Heart right ventricle (tissue), 16 donors: Measurements from ENCODE around the gene RLN3. TPM values are rescaled to one million over a fixed set of nuclear protein-coding genes. Genes with fewer than 3 reads are reported as not detected.

Experiments used
- ATAC-seq, 8 donors: fragments of 200-7000 bp; cut with Tn5 transposase; one replicate each; pipeline ENCODE4 v1.9.1; 2020; ENCODE audit warnings: mild to moderate bottlenecking in 8 of 8, moderate library complexity in 8 of 8, moderate number of reproducible peaks in 1 of 8
- DNase-seq, 2 donors: peaks; one replicate each; pipeline ENCODE4 v3.0.0-alpha.2; 2020
- H3K27ac ChIP-seq, 10 donors: fragments of 200-600 bp; sonication (generic) in 2 of 10; one replicate each; pipeline versions ENCODE4 v1.5.0 to v1.8.0; 2020 to 2022; ENCODE audit warnings: mild to moderate bottlenecking in 3 of 10
- H3K27me3 ChIP-seq, 7 donors: fragments of 200-600 bp; one replicate each; pipeline ENCODE4 v1.8.0; 2021 to 2022; ENCODE audit warnings: mild to moderate bottlenecking in 2 of 7
- H3K36me3 ChIP-seq, 9 donors: fragments of 200-600 bp; sonication (generic) in 1 of 9; one replicate each; pipeline versions ENCODE4 v1.5.0 to v1.8.0; 2020 to 2022; ENCODE audit warnings: mild to moderate bottlenecking in 2 of 9
- H3K4me1 ChIP-seq, 9 donors: fragments of 200-600 bp; sonication (generic) in 1 of 9; one replicate each; pipeline versions ENCODE4 v1.5.0 to v1.8.0; 2020 to 2022; ENCODE audit warnings: mild to moderate bottlenecking in 4 of 9
- H3K4me3 ChIP-seq, 10 donors: fragments of 200-600 bp; sonication (generic) in 2 of 10; one replicate each; pipeline versions ENCODE4 v1.5.0 to v1.8.0; 2020 to 2022; ENCODE audit warnings: mild to moderate bottlenecking in 7 of 10, moderate library complexity in 2 of 10
- H3K9me3 ChIP-seq, 11 donors: fragments of 200-600 bp in 10 of 11; sonication (generic) in 2 of 11; one replicate each; pipeline versions ENCODE4 v1.5.0 to v1.8.0; 2013 to 2022; ENCODE audit warnings: mild to moderate bottlenecking in 2 of 11, control low read depth in 1 of 11, moderate library complexity in 1 of 11
- WGBS, 2 donors: extraction: QIAGEN DNeasy Blood & Tissue Kit; methylation state at CpG; one replicate each; pipeline ENCODE4 v1.1.7; 2013; ENCODE audit warnings: inconsistent platforms in 1 of 2; 5-methylcytosine and 5-hydroxymethylcytosine counted together
- intact Hi-C, 10 donors: fragments of 100-400 bp; cut with DNase I; formaldehyde crosslinking; loops; one replicate each; pipeline versions ENCODE4 v1.11.1 to v1.14.2; 2022
- polyA plus RNA-seq, 2 donors: library from polyadenylated mRNA; stranded (reverse); fragments of 200-250 nt; gene quantifications; one replicate each; pipeline ENCODE4 v1.2.3, GENCODE V29; 2013
- total RNA-seq, 10 donors: library from RNA; stranded (reverse); fragmentation: NEBNext Ultra II Directional in 3 of 10; extraction: Animal tissue kit (Norgen Biotek cat#: 25700) in 3 of 10; gene quantifications; one replicate each; pipeline versions ENCODE4 v1.2.1 to v1.2.4, GENCODE V29; 2021 to 2023
- TF ChIP-seq, protein P1 (sequence below), 9 donors: fragments of 200-600 bp; sonication (generic) in 2 of 9; IDR thresholded peaks; one replicate each; pipeline versions ENCODE4 v1.5.0 to v1.8.0; 2021 to 2022; ENCODE audit warnings: antibody characterized with exemption in 9 of 9, mild to moderate bottlenecking in 5 of 9, moderate library complexity in 1 of 9
- donor health status: Arrhythmogenic right ventricular cardiomyopathy.
- donor health status: ischemic (EF 13 %, LVEDD 7.1; RV severe dilation, severe dysfunction).
- donor health status: healthy with polysubstance abuse.
- donor health status: DM: no; HTN: yes; CAD: no.
- donor health status: DM: no; HTN: no; CAD: no.
- donor health status: ischemic (EF 25% LVEDD 6.9; RV normal size, moderate dysfunction).
- donor health status: ischemic (EF 25% LVEDD 5.7; RV mildly dilated, moderate dysfunction).
- donor health status: healthy.
- donor health status: DM: yes; HTN: yes; CAD: no.
- donor health status: Ischemic cardiomyopathy.
- donor health status: ischemic (EF 35%, LVEDD 5.7; RV mildly dilated, moderate dysfunction).
- donor health status: nonischemic (EF 11% LVEDD 7.7; RV severe dilation, severe dysfunction).
- donor health status: DM: yes; HTN: yes; CAD: no.
- donor health status: PGD.
- donor health status: ischemic (EF 29% LVEDD 5.4; RV normal size, mild dysfunction).
- donor health status: nonischemic (EF 23%, LVEDD 6.1; RV moderate dilation, normal function).

RLN3 gene
- total and polyA plus RNA-seq, 12 donors = not detected

DNA sequence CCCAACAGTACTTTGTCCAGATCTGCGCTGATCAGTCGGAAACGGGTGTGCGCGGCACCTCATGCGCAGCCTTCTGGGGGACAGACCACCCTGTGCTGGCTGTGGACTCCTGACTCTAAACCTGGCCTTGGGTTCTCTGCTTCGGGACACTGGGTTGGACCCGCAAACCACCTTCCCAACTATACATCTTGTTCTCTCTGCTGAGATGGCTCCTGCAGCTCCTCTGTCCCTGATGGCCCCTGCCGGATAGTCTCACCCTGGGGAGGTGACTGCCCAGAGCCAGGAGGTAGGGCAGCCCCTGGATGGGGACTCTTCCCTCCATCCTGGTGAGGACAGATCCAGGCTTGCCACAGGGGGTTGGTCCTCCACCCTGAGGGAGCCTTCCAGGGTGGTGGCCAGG lies 45.2 kb upstream of the RLN3 start:
- TF ChIP-seq, protein P1, sequence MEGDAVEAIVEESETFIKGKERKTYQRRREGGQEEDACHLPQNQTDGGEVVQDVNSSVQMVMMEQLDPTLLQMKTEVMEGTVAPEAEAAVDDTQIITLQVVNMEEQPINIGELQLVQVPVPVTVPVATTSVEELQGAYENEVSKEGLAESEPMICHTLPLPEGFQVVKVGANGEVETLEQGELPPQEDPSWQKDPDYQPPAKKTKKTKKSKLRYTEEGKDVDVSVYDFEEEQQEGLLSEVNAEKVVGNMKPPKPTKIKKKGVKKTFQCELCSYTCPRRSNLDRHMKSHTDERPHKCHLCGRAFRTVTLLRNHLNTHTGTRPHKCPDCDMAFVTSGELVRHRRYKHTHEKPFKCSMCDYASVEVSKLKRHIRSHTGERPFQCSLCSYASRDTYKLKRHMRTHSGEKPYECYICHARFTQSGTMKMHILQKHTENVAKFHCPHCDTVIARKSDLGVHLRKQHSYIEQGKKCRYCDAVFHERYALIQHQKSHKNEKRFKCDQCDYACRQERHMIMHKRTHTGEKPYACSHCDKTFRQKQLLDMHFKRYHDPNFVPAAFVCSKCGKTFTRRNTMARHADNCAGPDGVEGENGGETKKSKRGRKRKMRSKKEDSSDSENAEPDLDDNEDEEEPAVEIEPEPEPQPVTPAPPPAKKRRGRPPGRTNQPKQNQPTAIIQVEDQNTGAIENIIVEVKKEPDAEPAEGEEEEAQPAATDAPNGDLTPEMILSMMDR (IDR thresholded peaks at IDR 0.05) = no peak
- no peak for DNase-seq
- Histone ChIP-seq H3K4me1 (peaks cover 10 to 56% (median 47%) of the 10 kb centered on the region in 9 donors), H3K27ac (no peak overlapping the region), H3K27me3 (no peaks in the 10 kb centered on the region), H3K4me3 (no peak overlapping the region), H3K9me3 (no peaks in the 10 kb centered on the region), H3K36me3 (peaks cover 0 to 24% (median 0%) of the 10 kb centered on the region in 9 donors)
- 98 to 99% methylated on average over 9 of the region's 9 CpGs for WGBS, 2 donors
- intact Hi-C loops = no loop called here
- no peak for ATAC-seq

DNA sequence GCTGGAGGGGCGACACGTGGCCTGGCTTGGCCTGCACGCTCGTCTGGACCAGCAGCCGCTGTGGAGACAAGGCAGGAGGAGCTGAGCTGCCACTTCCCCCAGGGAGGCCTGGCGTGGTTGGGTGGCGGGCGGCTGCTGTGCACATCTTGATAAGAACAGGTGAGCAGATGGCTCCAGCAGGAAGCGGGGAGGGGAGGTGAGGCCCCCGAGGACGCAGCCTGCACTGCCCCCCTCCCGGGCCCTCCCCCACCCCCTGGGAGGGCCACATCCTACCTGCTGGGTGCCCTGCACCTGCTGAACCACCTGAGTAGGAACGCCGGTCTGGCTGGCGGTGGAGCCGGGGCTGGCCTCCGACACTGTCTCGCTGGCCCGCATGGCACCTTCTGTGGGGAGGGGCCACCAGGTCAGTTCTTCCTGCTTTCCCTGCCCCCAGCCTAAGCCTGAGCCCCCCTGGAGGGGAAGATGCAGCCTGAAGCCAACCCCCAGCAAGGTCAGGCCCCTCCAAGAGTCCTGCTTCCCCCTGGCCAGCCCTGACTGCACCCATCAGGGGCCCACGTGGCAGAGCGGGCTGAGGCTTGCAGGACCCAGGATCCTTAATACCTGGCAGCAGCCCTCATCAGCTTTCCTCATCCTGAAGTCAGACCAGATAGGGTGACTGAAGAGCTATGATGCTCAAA lies 44.6 kb upstream of the RLN3 start:
- H3K4me1 ChIP-seq = peaks cover 10 to 54% (median 45%) of the 10 kb centered on the region in 9 donors
- intact Hi-C loops = no loop called here
- ATAC-seq (no peak), DNase-seq (no peak)
- H3K36me3 ChIP-seq = peaks cover 0 to 24% (median 0%) of the 10 kb centered on the region in 9 donors
- WGBS, 2 donors = 90 to 93% methylated on average over 21 of the region's 21 CpGs
- H3K9me3 ChIP-seq = no peaks in the 10 kb centered on the region
- no peak overlapping the region for H3K27ac ChIP-seq
- no peaks in the 10 kb centered on the region for H3K27me3 ChIP-seq
- TF ChIP-seq, protein P1 (IDR thresholded peaks at IDR 0.05) = no peak
- H3K4me3 ChIP-seq = no peak overlapping the region

DNA sequence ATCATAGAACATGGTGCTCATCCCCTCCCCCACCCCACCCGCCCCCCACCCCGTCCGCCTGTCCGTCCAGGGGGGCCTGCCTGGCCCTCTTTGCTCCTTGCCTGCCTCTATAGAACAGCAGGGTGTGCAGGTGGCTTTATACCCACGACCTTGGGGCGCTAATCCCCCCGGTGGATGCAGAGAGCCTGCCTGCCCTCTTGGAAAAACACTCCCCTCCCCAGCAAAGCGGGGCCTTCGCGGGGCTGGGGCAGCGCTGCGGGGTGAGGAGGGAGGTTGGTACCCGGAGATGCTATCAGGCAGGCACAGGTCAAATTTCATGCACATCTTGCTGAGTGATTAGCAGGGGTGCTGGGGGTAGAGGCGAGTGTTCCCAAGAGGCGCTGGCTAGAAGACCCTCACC lies 43.8 kb upstream of the RLN3 start:
- DNase-seq (no peak), ATAC-seq (no peak)
- intact Hi-C loops = no loop called here
- Histone ChIP-seq H3K27ac (no peak overlapping the region), H3K27me3 (no peaks in the 10 kb centered on the region), H3K4me3 (no peak overlapping the region), H3K36me3 (peaks cover 0 to 24% (median 0%) of the 10 kb centered on the region in 9 donors), H3K9me3 (no peaks in the 10 kb centered on the region), H3K4me1 (peaks cover 8 to 47% (median 39%) of the 10 kb centered on the region in 9 donors)
- 82 to 83% methylated on average over 15 of the region's 15 CpGs for WGBS, 2 donors
- TF ChIP-seq, protein P1 (IDR thresholded peaks at IDR 0.05) = no peak

DNA sequence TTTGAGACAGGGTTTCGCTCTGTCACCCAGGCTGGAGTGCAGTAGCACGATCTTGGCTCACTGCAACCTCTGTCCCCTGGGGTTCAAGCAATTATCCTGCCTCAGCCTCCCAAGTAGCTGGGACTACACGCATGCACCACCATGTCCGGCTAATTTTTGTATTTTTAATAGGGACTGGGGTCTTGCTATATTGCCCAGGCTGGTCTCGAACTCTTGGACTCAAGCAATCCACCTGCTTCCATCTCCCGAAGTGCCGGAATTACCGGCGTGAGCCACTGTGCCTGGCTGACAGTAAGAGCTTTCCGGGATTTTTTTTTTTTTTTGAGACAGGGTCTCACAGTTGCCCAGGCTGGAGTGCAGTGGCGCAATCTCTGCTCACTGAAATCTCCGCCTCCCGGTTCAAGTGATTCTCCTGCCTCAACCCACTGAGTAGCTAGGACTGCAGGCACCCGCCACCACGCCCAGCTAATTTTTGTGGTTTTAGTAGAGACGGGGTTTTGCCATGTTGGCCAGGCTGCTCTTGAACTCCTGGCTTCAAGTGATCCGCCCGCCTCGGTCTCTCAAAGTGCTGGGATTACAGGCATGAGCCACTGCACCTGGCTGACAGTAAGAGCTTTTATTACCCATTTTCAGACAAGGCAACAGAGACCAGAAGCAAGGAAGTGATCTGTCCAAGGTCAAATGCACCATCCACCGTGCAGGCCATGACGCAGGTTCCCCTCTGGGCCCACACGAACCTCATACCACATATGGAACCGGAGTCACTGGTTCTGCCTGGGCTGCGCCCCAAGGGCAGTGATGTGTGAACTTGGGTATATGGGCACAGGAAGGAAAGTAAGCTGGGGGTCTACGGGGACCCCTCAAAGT lies 42.8 kb upstream of the RLN3 start:
- Histone ChIP-seq H3K4me1 (peaks cover 6 to 42% (median 34%) of the 10 kb centered on the region in 9 donors), H3K27ac (peak overlapping the region in 6 of 10 donors; percentile 85 to 98 (median 92)), H3K4me3 (no peak overlapping the region), H3K9me3 (no peaks in the 10 kb centered on the region), H3K36me3 (peaks cover 0 to 30% (median 0%) of the 10 kb centered on the region in 9 donors), H3K27me3 (no peaks in the 10 kb centered on the region)
- TF ChIP-seq, protein P1 (IDR thresholded peaks at IDR 0.05) = no peak
- no peak for ATAC-seq
- 92% methylated on average over 25 of the region's 25 CpGs for WGBS, 2 donors
- intact Hi-C loops = no loop called here
- no peak for DNase-seq
